ENCODE results near the gene SLC4A9. TPM values are rescaled to one million over a fixed set of nuclear protein-coding genes. Genes with fewer than 3 reads are reported as not detected.

SLC4A9 gene
- total and polyA plus RNA-seq, 2 experiments from 2014 or later, result 0.07 to 0.53 TPM

GRCh38 chr5:140327589-140327988, 32.4 kb upstream of the SLC4A9 start:
- Histone ChIP-seq H3K9me3 (ENCODE audit: low read depth) (no peaks in the 10 kb centered on the region), H2AFZ (peak overlapping the region; percentile 9), H3K27ac (no peak overlapping the region), H3K36me3 (replicated peaks; ENCODE audit: insufficient read depth, low read depth) (no peaks in the 10 kb centered on the region), H3K4me3 (no peak overlapping the region), H3K9me2 (replicated peaks; ENCODE audit: insufficient read depth) (no peaks in the 10 kb centered on the region), H4K20me1 (ENCODE audit: insufficient read depth, poor library complexity, severe bottlenecking) (no peaks in the 10 kb centered on the region), H3K79me2 (no peaks in the 10 kb centered on the region), H3K4me2 (peak overlapping the region; percentile 8), H3K4me1 (ENCODE audit: insufficient read depth) (peaks cover 15% of the 10 kb centered on the region), H3K27me3 (no peaks in the 10 kb centered on the region)
- DNase-seq (ENCODE audit: low spot score), result no peak
- WGBS (ENCODE audit: low lambda C conversion rate, missing lambda C conversion rate), result 31% methylated on average over 2 of the region's 2 CpGs
- TF ChIP-seq, protein P1, sequence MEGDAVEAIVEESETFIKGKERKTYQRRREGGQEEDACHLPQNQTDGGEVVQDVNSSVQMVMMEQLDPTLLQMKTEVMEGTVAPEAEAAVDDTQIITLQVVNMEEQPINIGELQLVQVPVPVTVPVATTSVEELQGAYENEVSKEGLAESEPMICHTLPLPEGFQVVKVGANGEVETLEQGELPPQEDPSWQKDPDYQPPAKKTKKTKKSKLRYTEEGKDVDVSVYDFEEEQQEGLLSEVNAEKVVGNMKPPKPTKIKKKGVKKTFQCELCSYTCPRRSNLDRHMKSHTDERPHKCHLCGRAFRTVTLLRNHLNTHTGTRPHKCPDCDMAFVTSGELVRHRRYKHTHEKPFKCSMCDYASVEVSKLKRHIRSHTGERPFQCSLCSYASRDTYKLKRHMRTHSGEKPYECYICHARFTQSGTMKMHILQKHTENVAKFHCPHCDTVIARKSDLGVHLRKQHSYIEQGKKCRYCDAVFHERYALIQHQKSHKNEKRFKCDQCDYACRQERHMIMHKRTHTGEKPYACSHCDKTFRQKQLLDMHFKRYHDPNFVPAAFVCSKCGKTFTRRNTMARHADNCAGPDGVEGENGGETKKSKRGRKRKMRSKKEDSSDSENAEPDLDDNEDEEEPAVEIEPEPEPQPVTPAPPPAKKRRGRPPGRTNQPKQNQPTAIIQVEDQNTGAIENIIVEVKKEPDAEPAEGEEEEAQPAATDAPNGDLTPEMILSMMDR (IDR thresholded peaks at IDR 0.05; ENCODE audit: poor library complexity), result no peak
- TF ChIP-seq EZH2phosphoT487 (IDR thresholded peaks at IDR 0.05; ENCODE audit: low read depth, severe bottlenecking, unreplicated experiment) (no peak), EZH2 (IDR thresholded peaks at IDR 0.05; ENCODE audit: borderline replicate concordance) (no peak)

DNA sequence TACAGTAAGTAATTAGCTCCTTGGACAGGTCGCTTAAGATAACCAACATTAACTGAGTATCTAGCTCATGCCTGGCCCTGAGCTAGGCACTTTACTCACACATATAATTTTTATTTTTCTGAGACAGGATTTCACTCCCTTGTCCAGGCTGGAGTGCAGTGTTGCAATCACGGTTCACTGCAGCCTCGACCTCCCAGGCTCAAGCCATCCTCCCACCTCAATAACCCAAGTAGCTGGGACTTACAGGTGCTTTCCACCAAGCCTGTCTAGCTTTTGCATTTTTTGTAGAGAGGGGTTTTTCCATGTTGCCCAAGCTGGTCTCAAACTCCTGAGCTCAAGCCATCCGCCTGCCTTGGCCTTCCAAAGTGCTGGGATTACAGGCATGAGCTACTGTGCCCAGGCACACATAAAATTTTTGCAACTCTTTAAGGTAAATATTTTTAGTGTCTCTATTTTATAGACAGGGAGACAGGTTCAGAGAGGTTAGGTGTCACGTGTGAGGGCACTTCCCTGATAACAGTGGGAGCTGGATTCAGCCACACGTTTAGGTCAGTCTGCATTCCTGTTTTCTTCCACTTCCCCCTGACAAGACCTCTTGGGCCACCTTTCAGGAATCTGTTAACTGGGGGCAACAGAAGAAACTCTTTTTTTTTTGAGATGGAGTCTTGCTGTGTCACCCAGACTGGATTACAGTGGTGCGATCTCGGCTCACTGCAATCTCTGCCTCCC, 31.8 kb upstream of the SLC4A9 start:
- Histone ChIP-seq H3K4me3 (no peak overlapping the region), H3K27me3 (no peaks in the 10 kb centered on the region), H2AFZ (no peak overlapping the region), H3K4me2 (peak overlapping the region; percentile 8), H3K79me2 (no peaks in the 10 kb centered on the region), H3K27ac (no peak overlapping the region), H3K9me3 (ENCODE audit: low read depth) (no peaks in the 10 kb centered on the region), H3K4me1 (ENCODE audit: insufficient read depth) (peaks cover 13% of the 10 kb centered on the region), H3K36me3 (replicated peaks; ENCODE audit: insufficient read depth, low read depth) (no peaks in the 10 kb centered on the region), H4K20me1 (ENCODE audit: insufficient read depth, poor library complexity, severe bottlenecking) (no peaks in the 10 kb centered on the region), H3K9me2 (replicated peaks; ENCODE audit: insufficient read depth) (no peaks in the 10 kb centered on the region)
- no peak for DNase-seq (ENCODE audit: low spot score)
- 73% methylated on average over 8 of the region's 8 CpGs for WGBS (ENCODE audit: low lambda C conversion rate, missing lambda C conversion rate)
- no peak for TF ChIP-seq EZH2 (IDR thresholded peaks at IDR 0.05; ENCODE audit: borderline replicate concordance)
- no peak for TF ChIP-seq EZH2phosphoT487 (IDR thresholded peaks at IDR 0.05; ENCODE audit: low read depth, severe bottlenecking, unreplicated experiment)
- TF ChIP-seq, protein P1 (IDR thresholded peaks at IDR 0.05; ENCODE audit: poor library complexity), result no peak

GRCh38 chr5:140329739-140330481, 30.1 kb upstream of the SLC4A9 start:
- H3K27ac ChIP-seq, result no peak overlapping the region
- 85% methylated on average over 5 of the region's 5 CpGs for WGBS (ENCODE audit: low lambda C conversion rate, missing lambda C conversion rate)

More at GRCh38 chr5:140329739-140330481, 30.1 kb upstream of the SLC4A9 start:
- peaks cover 8% of the 10 kb centered on the region for H3K4me1 ChIP-seq (ENCODE audit: insufficient read depth)
- no peaks in the 10 kb centered on the region for H4K20me1 ChIP-seq (ENCODE audit: insufficient read depth, poor library complexity, severe bottlenecking)
- H3K79me2 ChIP-seq, result no peaks in the 10 kb centered on the region
- no peak for DNase-seq (ENCODE audit: low spot score)
- no peaks in the 10 kb centered on the region for H3K9me2 ChIP-seq (replicated peaks; ENCODE audit: insufficient read depth)
- H3K4me2 ChIP-seq, result no peak overlapping the region
- H3K9me3 ChIP-seq (ENCODE audit: low read depth), result no peaks in the 10 kb centered on the region
- no peaks in the 10 kb centered on the region for H3K36me3 ChIP-seq (replicated peaks; ENCODE audit: insufficient read depth, low read depth)
- TF ChIP-seq, protein P1 (IDR thresholded peaks at IDR 0.05; ENCODE audit: poor library complexity), result no peak
- no peak for TF ChIP-seq EZH2 (IDR thresholded peaks at IDR 0.05; ENCODE audit: borderline replicate concordance)
- TF ChIP-seq EZH2phosphoT487 (IDR thresholded peaks at IDR 0.05; ENCODE audit: low read depth, severe bottlenecking, unreplicated experiment), result no peak
- H3K4me3 ChIP-seq, result no peak overlapping the region
- no peak overlapping the region for H2AFZ ChIP-seq
- no peaks in the 10 kb centered on the region for H3K27me3 ChIP-seq

All from hepatocyte (in vitro differentiated cells).